Stimulated activated CD4-positive, alpha-beta T cell treated with anti-CD3 and anti-CD28 coated beads, Interleukin-15, amount 100 ng/mL, for 48 hours (primary cell): Measurements from ENCODE around the gene RNF114.

Experiments
- DNase-seq, 2 donors: peaks; one replicate each; pipeline ENCODE4 v3.0.0-alpha.2; 2020; ENCODE audit warnings: low read depth in 2 of 2

Gene RNF114

DNA sequence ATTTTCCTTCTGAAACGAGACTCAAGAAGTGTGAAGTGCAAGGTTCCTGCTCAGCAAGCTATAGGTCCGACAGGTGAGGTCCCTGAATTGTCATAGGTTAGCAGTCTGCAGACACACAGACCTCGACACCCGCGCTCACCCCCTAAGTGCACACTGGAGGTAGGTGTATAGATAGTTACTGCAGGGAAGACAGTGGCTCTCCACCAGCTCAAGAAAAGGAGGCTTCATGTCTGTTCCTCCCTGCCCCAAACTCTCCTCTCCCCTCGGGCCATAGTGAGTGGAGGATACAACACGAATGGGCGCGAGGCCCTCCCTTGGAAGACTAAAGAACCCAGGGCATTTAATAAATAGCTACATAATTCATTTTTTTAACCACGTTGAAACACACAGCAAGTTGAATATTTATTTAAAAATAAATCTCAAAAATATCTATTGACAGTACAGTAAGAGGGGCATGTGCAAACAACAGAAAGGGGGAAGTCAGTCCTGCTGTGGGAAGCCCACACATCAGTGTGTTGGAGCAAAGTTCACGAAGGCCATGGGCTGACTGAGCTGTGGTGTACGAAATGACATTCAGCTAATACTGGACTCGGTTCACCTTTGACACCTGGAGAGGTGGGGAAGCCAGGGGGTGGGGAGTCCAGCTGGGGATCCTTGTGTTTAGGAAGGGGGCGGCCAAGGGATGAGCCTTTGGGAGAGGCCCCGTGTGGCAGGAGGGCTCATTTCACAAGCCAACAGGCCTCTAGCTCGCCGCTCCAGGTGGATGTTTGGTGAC is 31.6 kb upstream of the RNF114 start:
- DNase-seq = no peak

DNA sequence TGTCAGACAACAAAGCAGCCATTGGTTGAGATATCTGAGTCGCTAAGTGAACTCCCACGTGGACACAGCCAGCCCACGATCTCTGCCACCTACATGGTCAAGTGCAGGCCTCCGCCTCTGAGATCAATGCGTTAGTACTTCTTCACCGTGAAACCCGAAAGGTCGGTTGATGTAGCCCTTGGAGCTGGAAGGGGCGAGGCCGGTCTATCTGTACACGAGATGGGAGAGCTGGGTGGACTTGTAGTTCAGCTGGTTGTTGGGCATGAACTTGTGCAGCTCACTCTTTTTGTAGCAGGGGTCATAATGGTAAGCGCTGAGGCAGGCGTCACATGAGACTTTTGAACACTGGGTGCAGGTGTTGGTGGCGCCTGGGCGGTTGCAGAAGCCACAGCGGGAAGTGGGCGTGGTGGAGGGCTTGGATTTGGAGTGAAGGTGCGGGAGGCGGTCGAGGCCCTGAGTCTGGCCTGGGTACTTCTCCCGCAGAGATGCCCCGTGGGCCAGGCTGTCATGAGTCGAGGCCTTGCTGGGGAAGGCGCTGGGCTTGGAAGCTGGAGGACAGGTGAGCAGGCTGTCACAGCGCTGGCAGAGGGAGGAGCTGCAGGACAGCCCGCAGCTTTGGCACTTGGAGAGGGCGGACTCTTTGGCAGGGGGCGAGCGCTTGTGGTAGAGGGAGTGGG is 30.6 kb upstream of the RNF114 start:
- no peak for DNase-seq

DNA sequence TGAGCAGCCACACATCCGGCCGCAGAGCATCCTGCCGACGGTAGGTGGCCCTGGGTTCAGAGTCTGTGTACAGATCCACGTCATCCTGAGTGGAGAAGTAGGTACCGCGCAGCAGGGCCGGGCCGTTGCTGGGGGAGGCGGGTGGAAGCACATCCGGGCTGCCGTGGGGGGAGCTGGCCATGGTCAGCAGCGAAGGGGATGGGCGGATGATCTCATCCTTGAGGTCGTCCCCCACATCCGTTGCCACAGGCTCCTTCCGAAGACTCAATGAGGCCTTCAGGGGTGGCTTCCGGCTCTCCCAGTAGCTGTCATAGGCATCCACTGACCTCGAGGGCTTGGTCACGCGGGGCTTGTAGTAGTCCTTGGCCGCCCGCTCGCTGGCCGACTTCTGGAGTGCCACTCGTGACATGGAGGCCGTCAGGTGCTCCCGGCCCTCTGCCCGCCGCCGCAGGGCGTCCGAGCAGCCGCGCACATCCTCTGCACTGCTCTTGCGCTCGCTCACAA is 30.0 kb upstream of the RNF114 start:
- DNase-seq = no peak

DNA sequence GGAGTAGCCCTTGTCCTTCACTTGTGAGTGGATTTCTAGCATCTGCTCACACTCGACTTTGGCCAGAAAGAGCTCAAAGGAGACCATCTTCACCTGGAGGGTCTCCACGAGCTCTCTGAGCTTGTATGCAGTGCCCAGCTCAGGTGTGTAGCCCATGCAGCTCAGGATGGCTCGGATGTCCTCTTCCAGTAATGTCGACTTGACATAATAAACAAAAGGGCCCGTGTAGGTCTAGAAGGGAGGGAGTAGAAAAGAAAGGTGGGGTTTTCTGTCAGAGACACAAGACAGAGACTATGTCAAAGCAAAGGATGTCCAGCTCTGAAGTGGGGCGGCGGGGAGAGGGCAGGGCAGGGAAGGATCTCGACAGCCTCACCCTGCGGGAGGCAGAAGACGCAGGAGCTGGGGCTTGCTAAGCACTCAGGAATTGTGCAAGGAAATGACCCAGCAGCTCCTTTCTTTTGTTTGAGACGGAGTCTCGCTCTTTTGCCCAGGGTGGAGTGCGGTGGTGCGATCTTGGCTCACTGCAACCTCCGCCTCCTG is 29.5 kb upstream of the RNF114 start:
- DNase-seq = no peak

DNA sequence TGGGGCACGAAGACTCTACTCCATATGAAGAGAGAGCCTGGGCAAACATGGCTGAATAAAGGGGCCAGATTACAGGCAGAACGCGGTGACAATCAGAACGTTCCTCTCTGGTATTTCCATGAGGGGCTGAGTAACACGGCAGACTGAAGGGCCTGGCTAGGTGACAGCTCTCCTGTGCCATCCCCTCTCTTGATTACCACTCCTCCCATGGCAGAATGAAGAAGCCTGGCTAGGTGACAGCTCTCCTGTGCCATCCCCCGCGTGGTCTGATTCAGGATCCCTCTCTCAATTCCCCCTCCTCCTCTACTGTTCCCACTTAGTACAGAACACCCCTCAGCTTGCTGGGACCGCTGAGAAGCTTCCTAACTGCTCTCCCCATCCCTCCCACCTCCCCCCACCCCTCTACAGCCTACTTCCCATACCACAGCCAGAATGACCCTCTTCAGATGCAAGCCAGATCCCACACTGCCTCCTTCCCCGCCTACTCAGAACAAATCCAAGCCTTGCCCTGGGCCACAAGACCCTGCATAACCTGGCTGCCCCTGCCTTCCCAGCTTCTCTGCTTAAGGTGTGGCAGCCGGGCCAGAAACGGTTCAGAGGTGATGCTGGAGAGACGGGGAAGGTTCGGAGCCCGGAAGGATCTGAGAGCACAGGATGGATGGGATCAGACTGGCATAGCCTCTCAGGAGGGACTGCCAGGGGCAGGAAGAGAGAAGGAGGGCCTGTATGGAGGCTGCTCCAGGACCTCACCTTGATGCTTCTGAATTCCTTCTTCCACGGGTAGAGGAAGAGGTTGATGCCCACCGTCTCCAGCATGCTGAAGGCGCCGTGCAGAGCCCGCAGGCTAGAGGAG is 28.6 kb upstream of the RNF114 start:
- DNase-seq = no peak

DNA sequence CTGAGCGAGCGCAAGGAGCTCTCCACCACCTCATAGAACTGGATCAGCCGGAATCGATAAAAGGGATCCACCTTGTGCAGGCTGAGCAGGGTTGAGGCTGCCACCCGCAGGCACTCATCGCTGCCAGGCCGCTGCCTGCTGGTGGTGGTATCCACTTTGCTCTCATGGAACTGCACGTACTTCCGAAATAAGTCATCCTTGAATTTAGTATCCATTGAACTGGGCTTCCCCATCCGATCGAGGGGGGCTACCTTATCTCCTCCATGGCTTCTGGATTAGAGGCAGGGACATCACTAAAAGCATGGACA is 28.0 kb upstream of the RNF114 start:
- DNase-seq = no peak

DNA sequence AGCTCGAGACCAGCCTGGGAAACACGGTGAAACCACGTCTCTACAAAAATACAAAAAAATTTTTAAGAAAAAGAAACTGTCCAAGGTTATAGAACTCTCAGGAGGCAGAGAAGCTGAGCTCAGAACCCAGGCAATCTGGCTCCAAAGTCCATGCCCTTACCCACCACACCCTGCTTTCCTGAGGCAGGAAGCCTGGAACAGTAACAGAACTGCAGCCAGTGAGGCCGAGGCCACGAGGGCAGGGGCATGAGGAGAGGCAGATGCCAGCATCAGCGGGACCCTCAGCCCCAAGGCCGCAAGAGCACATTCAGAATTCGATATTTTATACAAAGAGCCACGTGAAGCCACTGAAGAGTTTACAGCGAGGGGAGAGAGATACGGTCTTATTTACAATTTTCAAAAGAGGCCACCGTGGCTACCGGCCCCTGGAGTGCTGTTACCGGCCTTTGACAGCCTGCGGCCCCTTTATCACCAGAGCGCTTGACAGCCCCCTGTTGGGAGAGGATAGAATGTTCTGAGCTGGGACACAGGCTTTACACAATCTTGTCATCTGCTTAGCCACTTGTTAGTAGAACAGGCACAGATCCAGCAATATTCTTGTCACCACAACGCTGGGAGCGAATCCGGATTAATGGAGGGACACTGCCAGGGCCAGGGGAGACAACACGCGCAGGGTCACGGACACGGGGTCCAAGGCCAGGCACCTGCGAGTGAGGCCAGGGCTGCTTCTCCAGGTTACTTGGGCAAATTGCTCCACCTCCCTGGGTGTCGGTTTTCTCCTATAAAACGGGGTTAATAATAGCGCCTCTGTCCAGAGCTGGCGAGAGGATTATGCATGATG is 26.5 kb upstream of the RNF114 start:
- DNase-seq = no peak

DNA sequence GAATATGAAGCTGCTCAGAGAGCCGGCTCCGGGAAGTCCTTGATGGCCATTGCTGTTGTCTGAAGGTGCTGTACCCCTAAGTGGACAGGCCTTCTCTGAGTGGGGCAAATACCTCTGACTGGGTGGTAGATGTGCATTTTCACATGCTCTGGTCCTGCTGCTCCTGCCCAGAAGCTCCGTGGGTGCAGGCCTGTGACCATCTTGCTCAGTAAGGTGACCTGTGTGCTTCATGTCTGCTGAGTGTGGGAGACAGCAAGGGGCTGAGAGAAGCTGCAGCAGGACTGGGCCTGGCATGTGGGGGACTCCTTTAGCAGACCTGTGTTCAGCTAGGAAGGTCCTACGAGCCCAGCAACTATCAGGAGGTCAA is 25.9 kb upstream of the RNF114 start:
- no peak for DNase-seq

DNA sequence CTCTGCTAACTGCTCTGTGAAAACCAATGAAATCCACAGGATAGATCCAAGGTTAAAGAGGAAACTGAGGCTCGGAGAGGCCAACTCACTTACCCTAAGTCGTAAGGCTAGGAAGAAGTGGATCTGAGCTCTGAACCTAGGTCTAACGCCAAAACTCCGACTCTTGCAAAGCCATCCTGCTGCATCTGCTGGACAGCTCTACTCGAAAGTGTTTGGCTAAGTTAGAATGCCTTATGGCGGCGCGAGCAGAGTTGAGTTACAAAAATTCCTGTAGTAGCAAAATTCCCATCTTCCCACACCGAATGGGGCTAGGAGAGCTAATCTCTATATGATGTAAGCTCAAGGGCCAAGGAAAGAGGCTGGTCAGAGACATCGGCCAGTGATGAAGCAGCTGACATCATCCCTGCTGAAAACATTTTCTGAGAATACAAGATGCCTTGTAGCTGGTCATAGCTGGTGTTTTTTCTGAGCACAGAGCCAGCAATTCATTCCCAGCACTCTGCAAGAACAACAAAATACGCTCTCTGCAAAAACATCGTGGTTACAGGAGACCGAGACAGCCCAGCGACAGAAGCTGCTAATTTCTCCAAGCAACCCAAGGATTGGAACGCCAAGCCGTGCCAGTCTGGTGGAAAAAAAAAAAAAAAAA is 22.7 kb upstream of the RNF114 start:
- DNase-seq = no peak

DNA sequence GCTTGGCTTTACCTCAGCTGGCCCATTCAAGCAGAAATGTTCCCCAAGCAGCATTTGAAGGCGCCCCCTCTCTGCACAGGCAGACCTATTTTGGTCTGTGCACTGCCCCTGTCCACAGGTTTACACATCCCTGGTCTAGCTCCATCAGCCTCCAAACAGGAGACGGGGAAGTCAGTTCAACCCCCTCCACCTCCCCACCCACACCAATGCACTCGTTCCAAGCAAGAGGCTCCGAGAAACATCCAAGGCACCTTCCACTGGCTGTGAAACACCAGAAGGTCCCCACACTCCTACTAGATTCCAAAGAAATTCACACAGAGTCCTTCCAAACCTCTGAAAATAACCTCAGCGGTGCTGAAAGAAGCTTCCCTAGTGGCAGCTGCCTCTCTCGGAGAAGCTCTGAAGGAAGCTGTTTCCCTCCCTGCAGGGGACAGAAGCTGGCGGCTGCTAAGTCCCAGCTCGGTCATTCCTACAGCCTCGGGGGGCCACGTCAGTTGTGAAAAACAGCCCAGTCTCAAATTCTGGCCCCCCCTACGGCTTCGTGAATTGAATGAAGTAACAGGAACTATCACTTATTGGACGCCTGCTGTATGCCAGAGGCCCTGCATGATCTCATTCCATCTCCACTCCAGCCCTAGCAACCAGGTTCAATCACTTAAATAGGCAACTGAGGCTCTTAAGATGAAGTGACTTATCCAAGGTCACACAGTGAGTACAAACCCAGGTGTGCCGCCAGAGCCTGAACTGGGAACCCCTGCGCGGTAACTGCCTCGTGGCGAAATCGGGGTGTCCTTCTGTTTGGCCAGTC is 21.7 kb upstream of the RNF114 start:
- no peak for DNase-seq

DNA sequence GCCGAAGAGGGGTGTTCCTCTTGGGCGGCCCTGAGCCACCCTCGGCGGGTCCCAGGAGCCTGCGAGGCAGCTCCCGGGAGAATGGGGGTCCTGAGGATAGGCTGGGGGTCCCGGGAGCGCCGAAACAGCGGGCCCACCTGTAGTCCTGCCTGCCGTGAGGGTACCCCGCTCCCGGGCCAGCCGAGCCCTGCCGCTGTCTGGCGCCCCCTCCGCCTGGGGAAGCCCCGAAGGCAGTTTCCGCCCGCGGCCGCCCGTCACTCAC is 21.1 kb upstream of the RNF114 start:
- no peak for DNase-seq

DNA sequence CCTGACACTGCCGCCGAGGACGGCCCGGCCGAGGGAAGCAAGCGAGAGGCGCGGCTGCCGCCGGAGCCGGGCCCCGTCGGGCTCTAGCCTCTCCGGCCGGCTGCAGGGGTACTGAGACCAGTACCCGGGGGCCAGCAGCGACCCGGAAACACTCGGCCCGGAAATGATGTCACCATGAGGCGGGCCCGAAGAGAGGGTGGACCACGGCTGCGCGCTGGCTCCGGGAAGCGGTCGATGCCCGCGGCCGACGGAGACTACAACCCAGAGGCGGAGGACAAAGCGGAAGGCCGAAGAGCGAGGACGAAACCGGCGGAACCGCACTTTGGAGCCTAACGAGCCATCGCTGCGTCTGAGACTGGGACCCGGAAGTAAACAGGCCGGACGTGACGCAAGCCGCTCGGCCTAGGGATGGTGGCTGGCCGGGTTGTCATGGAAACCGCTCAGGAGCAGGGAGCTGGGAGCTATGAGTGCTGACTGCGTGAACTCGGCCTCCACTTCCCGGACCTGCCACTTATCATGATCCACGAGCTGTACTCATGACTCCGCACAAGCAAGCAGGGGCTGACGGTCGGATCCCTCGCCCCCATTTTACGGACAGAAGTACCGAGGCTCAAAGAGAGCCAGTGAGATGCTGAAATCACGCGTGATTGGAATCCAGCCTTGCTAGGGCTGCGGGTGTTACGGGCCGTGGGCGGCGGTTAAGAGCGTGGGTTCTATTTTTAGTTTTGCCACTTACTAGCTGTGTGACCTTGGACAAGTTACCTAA is 20.6 kb upstream of the RNF114 start, which contains the start of gene SPATA2:
Gene SPATA2, minus strand, starts transcription at position 150 of the 766 bp plus-strand sequence. CDS start 7,039 bp downstream, outside the sequence.
- peak; percentile 90 to 93 for DNase-seq

DNA sequence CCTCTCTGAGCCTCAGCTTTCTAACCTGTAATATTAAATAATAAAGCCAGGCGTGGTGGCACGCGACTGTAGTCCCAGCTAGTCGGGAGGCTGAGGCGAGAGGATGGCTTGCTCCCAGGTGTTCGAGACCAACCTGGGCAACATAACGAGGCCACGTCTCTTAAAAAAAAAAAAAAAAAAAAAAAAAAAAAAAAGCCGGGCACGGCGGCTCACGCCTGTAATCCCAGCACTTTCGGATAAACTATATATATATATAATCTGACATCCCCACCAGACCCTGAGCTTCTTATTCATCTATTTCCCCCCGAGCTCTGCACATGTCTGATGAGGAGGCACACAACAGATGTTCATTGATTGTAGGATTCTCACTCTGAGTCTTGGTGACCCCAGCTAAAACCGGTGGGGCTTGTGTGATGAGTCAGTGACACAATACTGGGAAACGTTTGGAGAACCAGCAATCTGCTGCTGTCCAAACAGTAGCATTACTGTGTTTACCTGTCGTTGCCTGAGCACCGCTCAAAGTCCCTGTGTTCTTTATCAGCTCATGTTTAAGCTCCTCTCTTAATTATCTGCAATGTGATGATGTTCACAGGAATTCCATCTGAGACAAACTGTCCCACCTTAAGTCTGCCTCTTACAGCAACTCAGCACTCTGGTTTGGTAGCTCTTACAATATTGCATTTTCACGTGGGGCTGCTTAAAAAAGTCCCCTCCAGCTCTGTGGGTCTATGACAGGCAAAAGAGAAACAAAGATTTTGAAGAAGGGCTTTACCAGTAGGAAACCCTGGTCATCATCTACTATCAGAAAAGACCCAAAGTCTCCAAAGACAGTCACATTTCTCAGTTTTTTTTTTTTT is 19.8 kb upstream of the RNF114 start:
- DNase-seq = no peak

DNA sequence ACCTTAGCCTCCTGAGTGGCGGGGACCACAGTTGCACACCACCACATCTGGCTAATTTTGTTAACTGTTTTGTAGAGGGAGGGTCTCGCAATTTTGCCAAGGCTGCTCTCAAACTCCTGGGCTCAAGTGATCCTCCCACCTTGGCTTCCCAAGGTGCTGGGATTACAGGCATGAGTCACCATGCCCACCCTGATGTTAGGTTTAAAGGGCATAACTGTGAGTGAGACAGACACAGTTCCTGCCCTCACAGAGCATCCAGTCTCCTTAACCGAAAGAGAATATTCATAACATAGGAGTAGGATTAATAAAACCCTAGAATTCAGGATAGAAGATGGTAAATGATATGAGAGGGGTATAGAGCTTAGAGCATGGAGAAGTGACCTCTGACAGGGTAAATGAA is 17.8 kb upstream of the RNF114 start:
- no peak for DNase-seq

DNA sequence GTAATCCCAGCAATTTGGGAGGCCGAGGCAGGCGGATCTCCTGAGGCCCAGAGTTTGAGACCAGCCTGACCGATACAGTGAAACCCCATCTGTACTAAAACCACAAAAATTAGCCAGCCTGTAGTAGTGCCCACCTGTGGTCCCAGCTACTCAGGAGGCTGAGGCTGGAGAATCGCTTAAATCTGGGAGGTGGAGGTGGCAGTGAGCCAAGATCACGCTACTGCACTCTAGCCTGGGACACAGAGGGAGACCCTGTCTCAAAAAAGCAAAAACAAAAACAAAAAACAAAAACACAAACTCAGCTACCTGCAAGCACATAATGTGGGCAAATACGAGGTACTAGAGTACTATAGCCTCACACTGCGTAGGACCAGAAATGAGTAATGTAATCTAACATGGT is 17.2 kb upstream of the RNF114 start:
- no peak for DNase-seq

DNA sequence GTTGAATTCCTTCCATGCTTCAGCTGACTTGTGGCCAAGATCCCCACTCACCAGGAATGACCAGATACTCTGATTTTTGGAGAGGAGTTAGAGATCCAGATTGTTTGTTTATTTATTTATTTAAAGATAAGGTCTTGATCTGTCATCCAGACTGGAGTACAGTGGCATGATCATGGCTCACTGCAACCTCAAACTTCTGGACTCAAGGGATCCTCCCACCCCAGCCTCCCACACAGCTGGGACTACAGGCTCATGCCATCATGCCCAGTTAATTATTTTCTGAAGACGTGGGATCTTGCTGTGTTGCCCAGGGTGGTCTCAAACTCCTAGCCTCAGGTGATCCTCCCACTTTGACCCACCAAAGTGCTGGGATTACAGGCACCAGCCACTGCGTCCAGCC is 16.7 kb upstream of the RNF114 start:
- no peak for DNase-seq

DNA sequence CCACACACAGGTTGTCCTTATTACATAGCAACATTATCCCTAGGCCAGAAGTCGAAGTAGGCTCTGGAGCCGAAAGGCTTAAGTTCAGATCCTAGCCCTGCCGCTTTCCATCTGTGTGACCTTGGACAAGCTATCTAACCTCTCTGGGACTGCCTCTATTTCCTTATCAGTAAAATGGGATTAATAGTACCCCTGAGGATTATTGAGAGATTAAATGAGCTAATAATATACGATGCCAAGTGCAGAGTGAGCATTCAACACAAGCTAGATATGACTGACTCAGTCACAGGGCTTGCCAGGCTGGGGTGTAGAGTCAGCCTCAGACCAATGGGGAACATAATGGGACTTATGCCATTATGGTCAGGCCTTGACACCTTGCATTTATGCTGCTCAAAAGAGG is 11.9 kb upstream of the RNF114 start:
- no peak for DNase-seq

DNA sequence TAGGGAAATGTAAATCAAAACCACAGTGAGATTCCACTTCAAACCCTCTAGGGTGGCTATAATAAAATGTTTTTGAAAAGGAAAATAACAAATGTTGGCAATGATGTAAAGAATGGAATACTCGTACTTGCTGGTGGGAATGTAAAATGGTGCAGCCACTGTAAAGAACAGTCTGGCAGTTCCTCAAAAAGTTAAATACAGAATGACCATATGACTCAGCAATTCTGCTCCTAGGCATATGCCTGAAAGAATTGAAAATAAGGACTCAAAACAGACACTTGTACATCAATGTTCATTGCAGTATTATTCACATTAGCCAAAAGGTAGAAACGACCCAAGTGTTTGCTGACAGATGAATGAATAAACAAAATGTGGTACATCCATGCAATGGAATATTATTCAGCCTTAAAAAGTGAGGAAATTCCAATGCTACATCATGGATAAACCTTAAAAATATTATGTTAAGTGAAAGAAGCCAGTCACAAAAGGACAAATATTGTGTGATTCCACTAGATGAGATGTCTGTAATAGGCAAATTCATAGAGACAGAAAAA is 10.2 kb upstream of the RNF114 start:
- DNase-seq = no peak
